CD4-positive, alpha-beta T cell treated with Interleukin-12 subunit alpha and Interleukin-12 subunit beta, for 1 hour (primary cell): ENCODE results near the gene PANX2.
"Not testable (repeated sequence)": the region's sequence is repeated elsewhere in the genome, so short reads cannot be mapped to it uniquely, and the experiment has no call there.

Experiments used
- DNase-seq: peaks from one replicate; pipeline ENCODE4 v3.0.0-alpha.2; 2020

PANX2 gene

GRCh38 chr22:50200461-50201190, 30.1 kb downstream of the PANX2 start, which contains the start of gene SELENOO:
SELENOO (plus strand) TSS chr22:50201011; CDS start chr22:50201037, 26 bp downstream.
- DNase-seq, result peak; percentile 94

GRCh38 chr22:50201191-50202129, 30.9 kb downstream of the PANX2 start:
- DNase-seq, result no peak

GRCh38 chr22:50202130-50202666, 31.7 kb downstream of the PANX2 start:
- DNase-seq, result no peak

- no peak for DNase-seq
Observed at GRCh38 chr22:50203288-50203687, 32.8 kb downstream of the PANX2 start.

- no peak for DNase-seq
Observed at GRCh38 chr22:50204571-50204970, 34.0 kb downstream of the PANX2 start.

GRCh38 chr22:50204998-50205397, 34.5 kb downstream of the PANX2 start:
- DNase-seq, result not testable (repeated sequence)

- DNase-seq, result no peak
Observed at GRCh38 chr22:50205781-50206569, 35.4 kb downstream of the PANX2 start.

- no peak for DNase-seq
Observed at GRCh38 chr22:50206599-50206998, 36.1 kb downstream of the PANX2 start.

- DNase-seq, result no peak
Observed at GRCh38 chr22:50207383-50208140, 37.0 kb downstream of the PANX2 start.

- no peak for DNase-seq
Observed at GRCh38 chr22:50208430-50208938, 38.0 kb downstream of the PANX2 start.

- DNase-seq, result no peak
Observed at GRCh38 chr22:50208939-50209892, 38.7 kb downstream of the PANX2 start.

- DNase-seq, result peak; percentile 77
Observed at GRCh38 chr22:50209893-50210292, 39.4 kb downstream of the PANX2 start.

- DNase-seq, result no peak
Observed at GRCh38 chr22:50210378-50211139, 40.0 kb downstream of the PANX2 start.

GRCh38 chr22:50211147-50211546, 40.6 kb downstream of the PANX2 start:
- no peak for DNase-seq

GRCh38 chr22:50213263-50213662, 42.7 kb downstream of the PANX2 start:
- DNase-seq, result no peak

- DNase-seq, result no peak
Observed at GRCh38 chr22:50215297-50216054, 44.9 kb downstream of the PANX2 start.

GRCh38 chr22:50216055-50216683, 45.6 kb downstream of the PANX2 start:
- no peak for DNase-seq
